Loucy (cell line): Measurements from ENCODE around the gene NFASC.

Source experiments
- CTCF ChIP-seq: fragments of 200-600 bp; sonication (generic); conservative IDR thresholded peaks from 2 replicates; pipeline ENCODE4 v1.5.1; 2014; ENCODE audit warnings: mild to moderate bottlenecking, antibody characterized with exemption, low read length
- EZH2phosphoT487 ChIP-seq: fragments of 200-600 bp; IDR thresholded peaks from 2 replicates; pipeline ENCODE4 v1.6.1; 2018; ENCODE audit warnings: antibody characterized with exemption, mild to moderate bottlenecking, moderate library complexity, borderline replicate concordance

DNA sequence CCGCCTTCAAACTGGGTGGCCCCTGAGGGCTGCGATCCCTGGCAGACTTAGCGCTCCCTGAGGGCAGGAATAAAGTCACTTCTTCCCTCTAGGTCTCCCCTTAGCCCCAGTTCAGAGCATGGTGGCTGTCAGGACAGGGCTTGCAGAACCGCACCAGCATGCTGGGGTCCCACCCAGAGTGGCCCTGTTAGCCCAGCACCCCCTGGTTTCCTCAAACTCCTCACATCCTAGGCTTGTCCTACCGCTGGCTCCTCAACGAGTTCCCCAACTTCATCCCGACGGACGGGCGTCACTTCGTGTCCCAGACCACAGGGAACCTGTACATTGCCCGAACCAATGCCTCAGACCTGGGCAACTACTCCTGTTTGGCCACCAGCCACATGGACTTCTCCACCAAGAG is 188.2 kb downstream of the NFASC start:
- TF ChIP-seq CTCF, result no peak
- no peak for TF ChIP-seq EZH2phosphoT487
